ENCODE data around the gene ABL1.

DNA sequence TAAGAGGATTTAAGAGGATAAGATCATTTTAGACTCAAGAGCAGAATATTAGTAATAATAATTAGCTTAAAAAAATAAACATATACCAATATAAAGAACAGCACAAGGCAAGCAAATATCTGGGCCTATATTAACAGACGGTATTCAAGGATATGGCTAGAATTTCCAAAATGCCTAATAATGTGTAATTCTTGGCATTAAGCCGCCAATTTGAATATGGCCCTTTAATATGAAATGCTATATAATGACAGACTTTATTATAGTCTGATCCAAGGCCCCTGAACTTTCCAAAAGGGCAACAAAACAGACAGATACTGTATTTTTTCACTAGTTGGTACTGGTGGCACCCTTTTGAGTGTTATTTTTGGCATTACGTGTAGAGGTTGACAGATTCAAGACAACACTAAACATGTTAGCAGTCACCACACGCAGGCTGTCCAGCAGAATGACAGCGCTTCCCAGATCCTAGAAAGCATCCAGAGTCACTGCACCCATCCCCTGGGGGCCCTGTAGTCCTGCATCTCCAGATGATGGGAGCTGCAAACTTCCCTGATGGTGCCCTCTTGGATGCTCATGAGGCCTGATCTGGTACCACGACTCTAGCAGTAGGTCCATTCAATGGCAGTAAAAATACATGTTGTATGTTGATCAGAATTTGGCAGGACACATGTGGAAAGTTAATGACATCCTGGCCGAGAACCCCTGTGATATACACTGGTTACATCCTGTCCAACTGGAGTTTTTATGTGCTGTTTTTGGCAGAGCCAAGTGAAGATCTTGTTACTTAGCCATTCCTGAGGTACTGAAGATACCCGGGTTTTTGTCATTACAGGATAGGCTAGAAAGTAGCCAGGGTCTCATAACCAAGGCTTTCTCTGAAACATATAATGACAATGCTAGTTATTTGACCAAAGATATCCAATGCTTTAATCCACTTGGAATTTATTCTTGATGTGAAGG lies 1.7 kb upstream of the ABL1 start:
- TF ChIP-seq, protein P1, sequence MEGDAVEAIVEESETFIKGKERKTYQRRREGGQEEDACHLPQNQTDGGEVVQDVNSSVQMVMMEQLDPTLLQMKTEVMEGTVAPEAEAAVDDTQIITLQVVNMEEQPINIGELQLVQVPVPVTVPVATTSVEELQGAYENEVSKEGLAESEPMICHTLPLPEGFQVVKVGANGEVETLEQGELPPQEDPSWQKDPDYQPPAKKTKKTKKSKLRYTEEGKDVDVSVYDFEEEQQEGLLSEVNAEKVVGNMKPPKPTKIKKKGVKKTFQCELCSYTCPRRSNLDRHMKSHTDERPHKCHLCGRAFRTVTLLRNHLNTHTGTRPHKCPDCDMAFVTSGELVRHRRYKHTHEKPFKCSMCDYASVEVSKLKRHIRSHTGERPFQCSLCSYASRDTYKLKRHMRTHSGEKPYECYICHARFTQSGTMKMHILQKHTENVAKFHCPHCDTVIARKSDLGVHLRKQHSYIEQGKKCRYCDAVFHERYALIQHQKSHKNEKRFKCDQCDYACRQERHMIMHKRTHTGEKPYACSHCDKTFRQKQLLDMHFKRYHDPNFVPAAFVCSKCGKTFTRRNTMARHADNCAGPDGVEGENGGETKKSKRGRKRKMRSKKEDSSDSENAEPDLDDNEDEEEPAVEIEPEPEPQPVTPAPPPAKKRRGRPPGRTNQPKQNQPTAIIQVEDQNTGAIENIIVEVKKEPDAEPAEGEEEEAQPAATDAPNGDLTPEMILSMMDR (IDR thresholded peaks at IDR 0.05) = no peak
- no peak for TF ChIP-seq POLR2A (IDR thresholded peaks at IDR 0.05)
